GM10248 (cell line): ENCODE data around the gene ZCCHC7.
"Not testable (repeated sequence)": the region's sequence is repeated elsewhere in the genome, so short reads cannot be mapped to it uniquely, and the experiment has no call there.

Source experiments
- CTCF ChIA-PET: fragments of 300-600 bp; sonication (Branson Sonifier 250); formaldehyde crosslinking; extraction: SDS; loops from one replicate; lab custom pipeline; 2021; ENCODE audit warnings: antibody characterized with exemption; lab: Yijun Ruan, JAX
- POLR2A ChIA-PET: fragments of 350-650 bp; sonication (Branson Sonifier 250); formaldehyde crosslinking; extraction: SDS; loops from one replicate; lab custom pipeline; 2020; ENCODE audit warnings: antibody characterized with exemption; lab: Yijun Ruan, JAX
- DNase-seq: peaks from one replicate; pipeline ENCODE4 v3.0.0; 2012; ENCODE audit errors: extremely low spot score
- TF ChIP-seq, protein P1 (sequence below): IDR thresholded peaks from 2 replicates; pipeline ENCODE4 v1.5.1; 2012; ENCODE audit warnings: mild to moderate bottlenecking, low read depth; ENCODE audit errors: extremely low read depth, missing control alignments, control extremely low read depth

Gene ZCCHC7

DNA sequence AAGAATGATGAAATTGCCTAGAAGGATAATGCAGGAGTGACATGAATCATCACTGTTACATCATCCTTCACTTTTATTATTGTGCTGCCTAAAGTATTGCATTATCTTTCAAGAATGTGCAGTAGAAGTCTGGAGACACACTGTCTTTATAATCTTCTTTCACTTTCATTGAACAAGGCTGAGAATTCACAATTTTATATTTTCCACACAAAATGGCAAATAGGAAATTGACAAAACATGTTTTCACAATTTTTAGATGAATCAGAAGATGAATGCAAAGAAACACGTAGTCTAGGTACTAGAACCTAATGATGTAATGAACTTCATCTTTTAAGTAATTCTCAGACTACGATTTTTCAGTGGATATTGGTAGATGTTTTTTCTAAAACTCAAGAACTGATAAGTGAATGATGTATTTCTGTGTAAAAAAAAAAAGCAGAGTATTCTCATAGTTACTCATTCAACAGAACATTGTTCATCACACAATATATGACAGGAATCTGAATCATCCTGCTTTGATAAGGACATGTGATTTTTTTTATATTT, 170.6 kb downstream of the ZCCHC7 start:
- ChIA-PET CTCF (no interaction called here), POLR2A (no interaction called here)
- peak; percentile 24 for DNase-seq
- TF ChIP-seq, protein P1, sequence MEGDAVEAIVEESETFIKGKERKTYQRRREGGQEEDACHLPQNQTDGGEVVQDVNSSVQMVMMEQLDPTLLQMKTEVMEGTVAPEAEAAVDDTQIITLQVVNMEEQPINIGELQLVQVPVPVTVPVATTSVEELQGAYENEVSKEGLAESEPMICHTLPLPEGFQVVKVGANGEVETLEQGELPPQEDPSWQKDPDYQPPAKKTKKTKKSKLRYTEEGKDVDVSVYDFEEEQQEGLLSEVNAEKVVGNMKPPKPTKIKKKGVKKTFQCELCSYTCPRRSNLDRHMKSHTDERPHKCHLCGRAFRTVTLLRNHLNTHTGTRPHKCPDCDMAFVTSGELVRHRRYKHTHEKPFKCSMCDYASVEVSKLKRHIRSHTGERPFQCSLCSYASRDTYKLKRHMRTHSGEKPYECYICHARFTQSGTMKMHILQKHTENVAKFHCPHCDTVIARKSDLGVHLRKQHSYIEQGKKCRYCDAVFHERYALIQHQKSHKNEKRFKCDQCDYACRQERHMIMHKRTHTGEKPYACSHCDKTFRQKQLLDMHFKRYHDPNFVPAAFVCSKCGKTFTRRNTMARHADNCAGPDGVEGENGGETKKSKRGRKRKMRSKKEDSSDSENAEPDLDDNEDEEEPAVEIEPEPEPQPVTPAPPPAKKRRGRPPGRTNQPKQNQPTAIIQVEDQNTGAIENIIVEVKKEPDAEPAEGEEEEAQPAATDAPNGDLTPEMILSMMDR: no peak

- CTCF ChIA-PET, DNase-seq, POLR2A ChIA-PET: not testable (repeated sequence)
Measured at GRCh38 chr9:37291612-37292238, 171.4 kb downstream of the ZCCHC7 start.

GRCh38 chr9:37292896-37293295, 172.5 kb downstream of the ZCCHC7 start:
- no peak for DNase-seq
- ChIA-PET POLR2A (interaction anchor here (1.0 kb wide), 1 partner anchor 26 kb away, joined by 5 read pairs; no protein-coding TSS in a partner anchor), CTCF (interaction anchor here (0.6 to 1.6 kb wide), 5 partner anchors 9 to 256 kb away, joined by 3 to 5 read pairs (median 4); no protein-coding TSS in a partner anchor)
- TF ChIP-seq, protein P1: no peak

GRCh38 chr9:37293664-37294524, 173.5 kb downstream of the ZCCHC7 start:
- peak; percentile 23 for DNase-seq
- ChIA-PET CTCF (interaction anchor here (0.6 to 1.6 kb wide), 4 partner anchors 8 to 257 kb away, joined by 3 to 5 read pairs (median 4); no protein-coding TSS in a partner anchor), POLR2A (no interaction called here)
- TF ChIP-seq, protein P1: no peak

DNA sequence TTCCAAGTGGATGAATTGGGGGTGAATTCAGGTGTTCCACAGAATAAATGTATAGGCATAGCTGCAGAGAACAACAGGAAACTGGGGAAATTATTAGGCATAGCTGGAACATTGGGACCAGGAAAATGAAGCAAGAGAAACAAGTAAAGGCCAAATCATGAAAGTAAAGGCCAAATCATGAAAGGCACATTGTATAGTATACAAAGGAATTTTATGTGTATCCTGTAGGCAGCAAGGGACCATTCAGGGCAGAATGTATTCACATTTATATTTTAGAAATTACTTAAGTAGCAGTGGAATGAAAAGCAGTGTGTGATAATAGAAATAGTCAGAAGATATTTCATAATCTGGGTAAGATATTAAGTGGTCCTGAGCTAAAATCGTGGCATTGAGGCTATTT, 174.8 kb downstream of the ZCCHC7 start:
- POLR2A ChIA-PET: no interaction called here
- TF ChIP-seq, protein P1: no peak
- CTCF ChIA-PET: interaction anchor here (0.6 to 1.1 kb wide), 4 partner anchors 9 to 285 kb away, joined by 3 to 5 read pairs (median 4); no protein-coding TSS in a partner anchor

GRCh38 chr9:37295796-37296195, 175.4 kb downstream of the ZCCHC7 start:
- CTCF ChIA-PET: interaction anchor here (0.6 to 3.0 kb wide), 6 partner anchors 9 to 258 kb away, joined by 3 to 13 read pairs (median 4); no protein-coding TSS in a partner anchor

More for the DNA sequence above, 174.8 kb downstream of the ZCCHC7 start:
- no peak for DNase-seq

More at GRCh38 chr9:37295796-37296195, 175.4 kb downstream of the ZCCHC7 start:
- TF ChIP-seq, protein P1: peak; percentile 30
- no peak for DNase-seq
- POLR2A ChIA-PET: no interaction called here
